CD4-positive, CD25-positive, alpha-beta regulatory T cell (primary cell): Measurements from ENCODE around the gene NALCN. TPM values are rescaled to one million over a fixed set of nuclear protein-coding genes. Genes with fewer than 3 reads are reported as not detected.
A peak's percentile ranks its signal among the peaks of the same experiment; 100 is the strongest.

Source experiments
- ATAC-seq, 2 donors: fragments of 150-1000 bp; cut with Tn5 transposase; one replicate each; pipeline ENCODE4 v1.10.0; 2021; ENCODE audit warnings: low read depth in 2 of 2, moderate number of reproducible peaks in 2 of 2, moderate library complexity in 1 of 2
- DNase-seq, 3 donors: peaks; one replicate each; pipeline versions ENCODE4 v3.0.0 to v3.0.0-alpha.2; 2012 to 2022; ENCODE audit warnings: mixed read lengths in 1 of 3
- H3K27ac ChIP-seq: one replicate; pipeline ENCODE4 v1.7.0; 2013; ENCODE audit warnings: mild to moderate bottlenecking, low read length; ENCODE audit not compliant: insufficient read depth, poor library complexity, severe bottlenecking
- H3K27me3 ChIP-seq: one replicate; pipeline ENCODE4 v1.7.0; 2013; ENCODE audit warnings: low read length; ENCODE audit not compliant: control insufficient read depth, insufficient read depth
- H3K36me3 ChIP-seq: one replicate; pipeline ENCODE4 v1.7.0; 2013; ENCODE audit warnings: mild to moderate bottlenecking, low read length, moderate library complexity; ENCODE audit not compliant: control insufficient read depth, insufficient read depth
- H3K4me1 ChIP-seq: 2 replicates; pipeline ENCODE4 v1.7.0; 2013; ENCODE audit warnings: mild to moderate bottlenecking, low read length; ENCODE audit not compliant: insufficient read depth, control insufficient read depth, poor library complexity, severe bottlenecking
- H3K4me3 ChIP-seq: one replicate; pipeline ENCODE4 v1.7.0; 2013; ENCODE audit warnings: low read depth, mild to moderate bottlenecking, low read length, moderate library complexity
- H3K9me3 ChIP-seq, 2 experiments: 1 replicate in 1 of 2; 2 replicates in 1 of 2; pipeline ENCODE4 v1.7.0; 2013; ENCODE audit warnings: low read length in 2 of 2, mild to moderate bottlenecking in 1 of 2, moderate library complexity in 1 of 2; ENCODE audit not compliant: control insufficient read depth in 2 of 2
- H3K27ac Mint-ChIP-seq, 3 donors: one replicate each; pipeline ENCODE4 v1.8.0; 2020 to 2022; ENCODE audit warnings: mild to moderate bottlenecking in 3 of 3, mixed read lengths in 3 of 3, moderate library complexity in 2 of 3
- H3K27me3 Mint-ChIP-seq: one replicate; pipeline ENCODE4 v1.8.0; 2022; ENCODE audit warnings: mild to moderate bottlenecking, mixed read lengths
- H3K36me3 Mint-ChIP-seq: one replicate; pipeline ENCODE4 v1.8.0; 2020; ENCODE audit warnings: mixed read lengths
- H3K4me1 Mint-ChIP-seq, 4 donors: one replicate each; pipeline ENCODE4 v1.8.0; 2020 to 2022; ENCODE audit warnings: mixed read lengths in 4 of 4, mild to moderate bottlenecking in 1 of 4
- H3K4me3 Mint-ChIP-seq, 4 donors: one replicate each; pipeline ENCODE4 v1.8.0; 2020 to 2022; ENCODE audit warnings: mild to moderate bottlenecking in 4 of 4, mixed read lengths in 4 of 4, moderate library complexity in 3 of 4
- H3K9me3 Mint-ChIP-seq, 7 donors: one replicate each; pipeline ENCODE4 v1.8.0; 2020 to 2022; ENCODE audit warnings: mixed read lengths in 7 of 7, mild to moderate bottlenecking in 3 of 7, moderate library complexity in 2 of 7
- polyA plus RNA-seq, 4 donors: library from polyadenylated mRNA; unstranded; fragments of 300-500 nt; fragmentation: Illumina TruSeq; gene quantifications; one replicate each; pipeline ENCODE4 v1.2.3, GENCODE V29; 2021
- total RNA-seq: library from RNA; stranded (reverse); gene quantifications from one replicate; pipeline ENCODE4 v1.2.3, GENCODE V29; 2022

The NALCN gene
- total and polyA plus RNA-seq, 5 donors from 2014 or later: not detected

DNA sequence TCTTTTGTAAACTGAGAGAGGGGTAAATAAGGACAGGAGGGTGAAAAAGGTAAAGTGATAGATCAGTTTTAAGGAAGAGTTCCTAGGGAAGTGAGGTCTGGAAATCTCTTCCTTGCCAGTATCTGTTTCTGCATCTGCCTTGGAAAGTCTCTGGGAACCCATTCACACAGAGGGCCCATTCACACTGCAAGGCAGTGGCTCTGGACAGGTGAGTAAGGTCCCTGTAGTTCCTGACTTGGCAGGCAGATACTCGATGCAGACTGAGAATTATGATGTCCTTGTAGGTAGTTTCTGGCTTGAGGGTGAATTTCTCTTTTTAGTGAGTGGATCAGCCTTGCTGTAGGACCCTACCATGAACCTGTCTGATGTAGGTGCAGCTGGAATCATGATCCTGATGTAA, 293.3 kb downstream of the NALCN start:
- H3K36me3 ChIP-seq: no peaks in the 10 kb centered on the region

GRCh38 chr13:101121608-101122007, 294.7 kb downstream of the NALCN start:
- no peak overlapping the region for H3K27ac ChIP-seq
- no peaks in the 10 kb centered on the region for H3K9me3 Mint-ChIP-seq
- H3K4me3 Mint-ChIP-seq: no peak overlapping the region
- H3K27me3 ChIP-seq: peaks cover 3% of the 10 kb centered on the region
- no peaks in the 10 kb centered on the region for H3K36me3 ChIP-seq
- DNase-seq (no peak), ATAC-seq (no peak)
- no peaks in the 10 kb centered on the region for H3K4me1 ChIP-seq
- H3K27me3 Mint-ChIP-seq: peaks cover 10% of the 10 kb centered on the region
- H3K4me1 Mint-ChIP-seq: no peaks in the 10 kb centered on the region
- no peaks in the 10 kb centered on the region for H3K36me3 Mint-ChIP-seq
- H3K9me3 ChIP-seq: no peaks in the 10 kb centered on the region
- H3K27ac Mint-ChIP-seq: no peak overlapping the region
- H3K4me3 ChIP-seq: no peak overlapping the region

More for the DNA sequence above, 293.3 kb downstream of the NALCN start:
- Histone ChIP-seq H3K27me3 (no peaks in the 10 kb centered on the region), H3K4me1 (no peaks in the 10 kb centered on the region), H3K9me3 (no peaks in the 10 kb centered on the region), H3K27ac (no peak overlapping the region), H3K4me3 (no peak overlapping the region)
- Mint-ChIP-seq H3K9me3 (no peaks in the 10 kb centered on the region), H3K4me3 (no peak overlapping the region), H3K36me3 (no peaks in the 10 kb centered on the region), H3K27ac (no peak overlapping the region), H3K4me1 (no peaks in the 10 kb centered on the region), H3K27me3 (peaks cover 4% of the 10 kb centered on the region)
- DNase-seq (no peak), ATAC-seq (no peak)

GRCh38 chr13:101120007-101120406, 296.3 kb downstream of the NALCN start:
- ATAC-seq: no peak

GRCh38 chr13:101116826-101117225, 299.5 kb downstream of the NALCN start:
- DNase-seq (no peak), ATAC-seq (no peak)
- H3K27ac ChIP-seq: no peak overlapping the region
- H3K4me1 ChIP-seq: no peaks in the 10 kb centered on the region
- H3K9me3 ChIP-seq: no peaks in the 10 kb centered on the region
- H3K4me3 Mint-ChIP-seq: no peak overlapping the region
- no peaks in the 10 kb centered on the region for H3K36me3 Mint-ChIP-seq
- H3K4me3 ChIP-seq: no peak overlapping the region
- peaks cover 3% of the 10 kb centered on the region for H3K27me3 ChIP-seq
- H3K4me1 Mint-ChIP-seq: no peaks in the 10 kb centered on the region
- no peak overlapping the region for H3K27ac Mint-ChIP-seq
- no peaks in the 10 kb centered on the region for H3K9me3 Mint-ChIP-seq
- H3K27me3 Mint-ChIP-seq: peaks cover 13% of the 10 kb centered on the region
- H3K36me3 ChIP-seq: no peaks in the 10 kb centered on the region

More at GRCh38 chr13:101120007-101120406, 296.3 kb downstream of the NALCN start:
- Histone ChIP-seq H3K4me3 (no peak overlapping the region), H3K27ac (no peak overlapping the region), H3K4me1 (no peaks in the 10 kb centered on the region), H3K27me3 (peaks cover 3% of the 10 kb centered on the region), H3K36me3 (no peaks in the 10 kb centered on the region), H3K9me3 (no peaks in the 10 kb centered on the region)
- peak overlapping the region in 1 of 3 donors; percentile 12 for H3K27ac Mint-ChIP-seq
- DNase-seq: no peak
- H3K4me1 Mint-ChIP-seq: no peaks in the 10 kb centered on the region
- H3K4me3 Mint-ChIP-seq: no peak overlapping the region
- no peaks in the 10 kb centered on the region for H3K36me3 Mint-ChIP-seq
- no peaks in the 10 kb centered on the region for H3K9me3 Mint-ChIP-seq
- H3K27me3 Mint-ChIP-seq: peaks cover 13% of the 10 kb centered on the region

DNA sequence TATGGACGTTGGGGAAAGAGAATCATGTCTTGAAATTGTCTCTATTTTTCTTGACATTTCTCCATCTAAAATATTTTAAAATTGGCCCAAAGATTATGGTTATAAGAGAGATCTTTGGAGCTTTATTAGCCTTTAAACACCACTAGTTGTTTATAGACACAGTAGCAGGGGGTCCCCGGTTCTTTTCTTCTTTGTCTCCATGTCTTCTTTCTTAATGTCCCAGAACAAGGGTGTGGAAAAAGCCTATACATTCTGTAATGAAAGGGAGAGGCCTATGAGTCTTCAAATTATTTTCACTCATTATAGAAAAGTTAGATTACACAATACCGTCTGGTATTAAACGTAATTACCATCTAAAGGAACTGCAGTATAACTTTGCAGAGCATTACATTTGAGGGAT, 300.0 kb downstream of the NALCN start:
- Mint-ChIP-seq H3K4me1 (no peaks in the 10 kb centered on the region), H3K9me3 (no peaks in the 10 kb centered on the region), H3K36me3 (no peaks in the 10 kb centered on the region), H3K4me3 (no peak overlapping the region), H3K27me3 (peaks cover 13% of the 10 kb centered on the region), H3K27ac (no peak overlapping the region)
- DNase-seq (no peak), ATAC-seq (no peak)
- Histone ChIP-seq H3K27me3 (peaks cover 3% of the 10 kb centered on the region), H3K9me3 (no peaks in the 10 kb centered on the region), H3K36me3 (no peaks in the 10 kb centered on the region), H3K4me3 (no peak overlapping the region), H3K4me1 (no peaks in the 10 kb centered on the region), H3K27ac (no peak overlapping the region)

DNA sequence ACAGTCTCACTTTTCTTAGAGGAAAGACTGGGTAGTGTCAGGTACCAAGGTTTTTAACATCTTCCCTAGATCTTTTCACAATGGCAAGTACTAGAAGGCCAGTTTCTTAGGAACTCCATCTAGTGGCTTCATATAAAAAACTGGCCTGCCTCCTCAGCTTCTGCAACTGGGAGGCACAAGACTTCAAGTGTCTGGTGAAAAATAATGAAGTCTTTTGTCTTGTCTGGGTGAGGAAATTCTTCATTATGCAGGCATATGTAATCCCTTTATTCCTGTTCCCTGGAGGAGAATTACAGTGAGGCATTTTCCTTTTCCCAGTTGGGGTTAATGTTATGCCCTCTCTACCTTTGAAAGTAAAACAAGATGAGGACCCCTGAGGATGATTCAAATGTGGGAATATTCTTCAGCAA, 300.5 kb downstream of the NALCN start:
- no peaks in the 10 kb centered on the region for H3K9me3 Mint-ChIP-seq
- Histone ChIP-seq H3K36me3 (no peaks in the 10 kb centered on the region), H3K27me3 (peaks cover 3% of the 10 kb centered on the region), H3K9me3 (no peaks in the 10 kb centered on the region), H3K4me1 (no peaks in the 10 kb centered on the region), H3K27ac (no peak overlapping the region), H3K4me3 (no peak overlapping the region)
- H3K27me3 Mint-ChIP-seq: peaks cover 13% of the 10 kb centered on the region
- H3K36me3 Mint-ChIP-seq: no peaks in the 10 kb centered on the region
- no peak overlapping the region for H3K27ac Mint-ChIP-seq
- ATAC-seq (no peak), DNase-seq (peak in 1 of 3 donors; percentile 1)
- no peak overlapping the region for H3K4me3 Mint-ChIP-seq
- H3K4me1 Mint-ChIP-seq: no peaks in the 10 kb centered on the region

DNA sequence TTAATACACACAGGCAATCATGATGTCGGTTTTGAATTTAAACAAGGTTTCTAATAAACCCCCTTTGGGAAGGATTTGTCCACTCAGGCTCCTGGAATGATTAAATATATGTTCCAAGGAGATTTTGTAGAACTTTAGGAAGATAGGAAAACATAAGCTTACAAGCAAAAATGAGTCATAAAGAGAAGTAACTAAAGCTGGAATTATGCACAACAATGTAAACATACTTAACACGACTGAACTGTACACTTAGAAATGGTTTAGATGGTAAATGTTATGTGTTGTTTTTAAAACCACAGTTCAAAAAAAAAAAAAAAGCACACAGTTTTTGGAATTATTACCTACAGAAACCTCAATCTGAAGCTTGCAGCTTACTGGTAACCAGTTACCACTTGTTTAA, 304.4 kb downstream of the NALCN start:
- peaks cover 0 to 2% (median 0%) of the 10 kb centered on the region in 7 donors for H3K9me3 Mint-ChIP-seq
- no peak overlapping the region for H3K27ac Mint-ChIP-seq
- Histone ChIP-seq H3K36me3 (no peaks in the 10 kb centered on the region), H3K27ac (no peak overlapping the region), H3K9me3 (no peaks in the 10 kb centered on the region), H3K27me3 (no peaks in the 10 kb centered on the region), H3K4me1 (no peaks in the 10 kb centered on the region), H3K4me3 (no peak overlapping the region)
- DNase-seq (no peak), ATAC-seq (no peak)
- peaks cover 4% of the 10 kb centered on the region for H3K27me3 Mint-ChIP-seq
- H3K4me1 Mint-ChIP-seq: no peaks in the 10 kb centered on the region
- H3K4me3 Mint-ChIP-seq: no peak overlapping the region
- H3K36me3 Mint-ChIP-seq: no peaks in the 10 kb centered on the region

- H3K4me1 ChIP-seq: no peaks in the 10 kb centered on the region
- Mint-ChIP-seq H3K27ac (no peak overlapping the region), H3K36me3 (no peaks in the 10 kb centered on the region), H3K9me3 (peaks cover 0 to 4% (median 0%) of the 10 kb centered on the region in 7 donors), H3K4me3 (no peak overlapping the region), H3K27me3 (peaks cover 15% of the 10 kb centered on the region), H3K4me1 (no peaks in the 10 kb centered on the region)
- H3K4me3 ChIP-seq: no peak overlapping the region
- no peaks in the 10 kb centered on the region for H3K9me3 ChIP-seq
- H3K36me3 ChIP-seq: no peaks in the 10 kb centered on the region
- ATAC-seq (no peak), DNase-seq (no peak)
- no peaks in the 10 kb centered on the region for H3K27me3 ChIP-seq
- H3K27ac ChIP-seq: no peak overlapping the region
Measured at GRCh38 chr13:101109005-101109404, 307.3 kb downstream of the NALCN start.
